Measurements from ENCODE around the gene COL6A2.

COL6A2 gene

GRCh38 chr21:46051821-46052675 lies 45.9 kb upstream of the COL6A2 start:
- no peak for TF ChIP-seq CTCF (IDR thresholded peaks at IDR 0.05; ENCODE audit: control extremely low read depth, extremely low read depth, low read depth, missing control alignments)
- ChIA-PET CTCF (no interaction called here), POLR2A (no interaction called here)
- no peak for DNase-seq (ENCODE audit: extremely low spot score)

- DNase-seq (ENCODE audit: extremely low spot score), result no peak
- POLR2A ChIA-PET, result no interaction called here
- CTCF ChIA-PET, result no interaction called here
- no peak for TF ChIP-seq CTCF (IDR thresholded peaks at IDR 0.05; ENCODE audit: control extremely low read depth, extremely low read depth, low read depth, missing control alignments)
Observed at GRCh38 chr21:46052703-46053651, 44.9 kb upstream of the COL6A2 start.

- DNase-seq (ENCODE audit: extremely low spot score), result no peak
- ChIA-PET CTCF (no interaction called here), POLR2A (no interaction called here)
- no peak for TF ChIP-seq CTCF (IDR thresholded peaks at IDR 0.05; ENCODE audit: control extremely low read depth, extremely low read depth, low read depth, missing control alignments)
Observed at GRCh38 chr21:46054031-46054430, 43.9 kb upstream of the COL6A2 start.

- ChIA-PET POLR2A (no interaction called here), CTCF (no interaction called here)
- TF ChIP-seq CTCF (IDR thresholded peaks at IDR 0.05; ENCODE audit: control extremely low read depth, extremely low read depth, low read depth, missing control alignments), result no peak
- DNase-seq (ENCODE audit: extremely low spot score), result no peak
Observed at GRCh38 chr21:46054451-46054881, 43.4 kb upstream of the COL6A2 start.

- CTCF ChIA-PET, result interaction anchor here (2.3 kb wide), 1 partner anchor 11 kb away, joined by 5 read pairs; no protein-coding TSS in a partner anchor
- no peak for TF ChIP-seq CTCF (IDR thresholded peaks at IDR 0.05; ENCODE audit: control extremely low read depth, extremely low read depth, low read depth, missing control alignments)
Observed at GRCh38 chr21:46055863-46056281, 42.0 kb upstream of the COL6A2 start.

GRCh38 chr21:46056450-46056903 lies 41.4 kb upstream of the COL6A2 start:
- ChIA-PET POLR2A (no interaction called here), CTCF (interaction anchor here (2.3 kb wide), 1 partner anchor 11 kb away, joined by 5 read pairs; no protein-coding TSS in a partner anchor)
- no peak for DNase-seq (ENCODE audit: extremely low spot score)
- no peak for TF ChIP-seq CTCF (IDR thresholded peaks at IDR 0.05; ENCODE audit: control extremely low read depth, extremely low read depth, low read depth, missing control alignments)

More at GRCh38 chr21:46055863-46056281, 42.0 kb upstream of the COL6A2 start:
- DNase-seq (ENCODE audit: extremely low spot score), result no peak
- POLR2A ChIA-PET, result no interaction called here

Data from GM10248 (cell line).